ENCODE data around the gene CXCL3. TPM values are rescaled to one million over a fixed set of nuclear protein-coding genes. Genes with fewer than 3 reads are reported as not detected.

The CXCL3 gene
- total and polyA plus RNA-seq, 9 of the 15 experiments (the other 6 are each of a cell fraction or from before 2014, with no cell fraction given) = 2.3 to 8.9 (median 6.1) TPM

GRCh38 chr4:74054483-74055047 lies 16.1 kb upstream of the CXCL3 start (continued):
- TF ChIP-seq ZNF551 (CRISPR knock-in tag; IDR thresholded peaks at IDR 0.05) (no peak), BHLHE40 (IDR thresholded peaks at IDR 0.05; ENCODE audit: low read length) (no peak), NFYB (IDR thresholded peaks at IDR 0.05; ENCODE audit: extremely low read depth, insufficient read length) (no peak), POLR2B (IDR thresholded peaks at IDR 0.05; ENCODE audit: low read depth, partially characterized antibody) (no peak), RBM14 (IDR thresholded peaks at IDR 0.05; ENCODE audit: borderline replicate concordance, insufficient read depth, low read depth, low read length) (no peak), EP400 (IDR thresholded peaks at IDR 0.05) (no peak), ZNF586 (CRISPR knock-in tag; conservative IDR thresholded peaks at IDR 0.05) (no peak), CAMTA2 (CRISPR knock-in tag; conservative IDR thresholded peaks at IDR 0.05) (no peak), RBFOX2 (IDR thresholded peaks at IDR 0.05; ENCODE audit: low read depth, low read length) (0 out of 2 replicates have a peak, but pooled peaks have one; percentile 13), MCM3 (IDR thresholded peaks at IDR 0.05) (no peak), GTF2E2 (tag; IDR thresholded peaks at IDR 0.05) (no peak), CBX2 (IDR thresholded peaks at IDR 0.05; ENCODE audit: insufficient read depth, low read length, poor library complexity, severe bottlenecking) (no peak), ZNF589 (CRISPR knock-in tag; IDR thresholded peaks at IDR 0.05; ENCODE audit: low read depth) (peak; percentile 39), SLC30A9 (CRISPR knock-in tag; IDR thresholded peaks at IDR 0.05) (no peak), TAF1 (IDR thresholded peaks at IDR 0.05; ENCODE audit: control insufficient read depth, extremely low read depth, insufficient read depth, low read length, severe bottlenecking) (no peak), BRD9 (IDR thresholded peaks at IDR 0.05; ENCODE audit: low read depth, partially characterized antibody) (peak; percentile 37), HDAC8 (tag; IDR thresholded peaks at IDR 0.05) (0 out of 2 replicates have a peak, but pooled peaks have one; percentile 19), PTBP1 (IDR thresholded peaks at IDR 0.05; ENCODE audit: low read depth, low read length) (no peak), ATF7 (IDR thresholded peaks at IDR 0.05) (no peak), XRCC4 (IDR thresholded peaks at IDR 0.05; ENCODE audit: extremely low read depth, insufficient read depth, insufficient read length) (no peak), CXXC5 (CRISPR knock-in tag; IDR thresholded peaks at IDR 0.05) (no peak), SAP30 (IDR thresholded peaks at IDR 0.05; ENCODE audit: borderline replicate concordance, insufficient read depth, low read depth, low read length, poor library complexity, severe bottlenecking) (no peak), MEF2A (IDR thresholded peaks at IDR 0.05; ENCODE audit: control insufficient read depth, low read depth, low read length) (no peak)
- TF ChIP-seq, protein P1, sequence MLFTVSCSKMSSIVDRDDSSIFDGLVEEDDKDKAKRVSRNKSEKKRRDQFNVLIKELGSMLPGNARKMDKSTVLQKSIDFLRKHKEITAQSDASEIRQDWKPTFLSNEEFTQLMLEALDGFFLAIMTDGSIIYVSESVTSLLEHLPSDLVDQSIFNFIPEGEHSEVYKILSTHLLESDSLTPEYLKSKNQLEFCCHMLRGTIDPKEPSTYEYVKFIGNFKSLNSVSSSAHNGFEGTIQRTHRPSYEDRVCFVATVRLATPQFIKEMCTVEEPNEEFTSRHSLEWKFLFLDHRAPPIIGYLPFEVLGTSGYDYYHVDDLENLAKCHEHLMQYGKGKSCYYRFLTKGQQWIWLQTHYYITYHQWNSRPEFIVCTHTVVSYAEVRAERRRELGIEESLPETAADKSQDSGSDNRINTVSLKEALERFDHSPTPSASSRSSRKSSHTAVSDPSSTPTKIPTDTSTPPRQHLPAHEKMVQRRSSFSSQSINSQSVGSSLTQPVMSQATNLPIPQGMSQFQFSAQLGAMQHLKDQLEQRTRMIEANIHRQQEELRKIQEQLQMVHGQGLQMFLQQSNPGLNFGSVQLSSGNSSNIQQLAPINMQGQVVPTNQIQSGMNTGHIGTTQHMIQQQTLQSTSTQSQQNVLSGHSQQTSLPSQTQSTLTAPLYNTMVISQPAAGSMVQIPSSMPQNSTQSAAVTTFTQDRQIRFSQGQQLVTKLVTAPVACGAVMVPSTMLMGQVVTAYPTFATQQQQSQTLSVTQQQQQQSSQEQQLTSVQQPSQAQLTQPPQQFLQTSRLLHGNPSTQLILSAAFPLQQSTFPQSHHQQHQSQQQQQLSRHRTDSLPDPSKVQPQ (CRISPR knock-in tag; IDR thresholded peaks at IDR 0.05; ENCODE audit: borderline replicate concordance) = no peak
- TF ChIP-seq, protein P2, sequence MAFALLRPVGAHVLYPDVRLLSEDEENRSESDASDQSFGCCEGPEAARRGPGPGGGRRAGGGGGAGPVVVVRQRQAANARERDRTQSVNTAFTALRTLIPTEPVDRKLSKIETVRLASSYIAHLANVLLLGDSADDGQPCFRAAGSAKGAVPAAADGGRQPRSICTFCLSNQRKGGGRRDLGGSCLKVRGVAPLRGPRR (CRISPR knock-in tag; IDR thresholded peaks at IDR 0.05) = peak; percentile 39; the same call in 1 of the 2 replicates

Measured in K562 (cell line).